H9 (cell line): ENCODE measurements around the gene SPDL1. TPM values are rescaled to one million over a fixed set of nuclear protein-coding genes. Genes with fewer than 3 reads are reported as not detected.

Source experiments
- DNase-seq: peaks from one replicate; pipeline ENCODE4 v3.0.0-alpha.2; 2017
- H2AFZ ChIP-seq: one replicate; pipeline ENCODE4 v1.6.1; 2013; ENCODE audit warnings: mild to moderate bottlenecking, low read length, control low read depth, moderate library complexity
- H2AK5ac ChIP-seq: 2 replicates; pipeline ENCODE4 v1.6.1; 2013; ENCODE audit warnings: low read length, control low read depth, mixed read lengths; ENCODE audit not compliant: insufficient read length
- H2BK120ac ChIP-seq: one replicate; pipeline ENCODE4 v1.6.1; 2013; ENCODE audit warnings: low read depth, mild to moderate bottlenecking, low read length, control low read depth, inconsistent platforms; ENCODE audit not compliant: poor library complexity, severe bottlenecking
- H2BK12ac ChIP-seq: 2 replicates; pipeline ENCODE4 v1.6.1; 2013; ENCODE audit warnings: low read length, control low read depth, mixed read lengths, low read depth; ENCODE audit not compliant: insufficient read length
- H2BK15ac ChIP-seq: 2 replicates; pipeline ENCODE4 v1.6.1; 2013; ENCODE audit warnings: low read depth, low read length, control low read depth
- H2BK20ac ChIP-seq: one replicate; pipeline ENCODE4 v1.6.1; 2013; ENCODE audit warnings: low read depth, mild to moderate bottlenecking, low read length, control low read depth, inconsistent platforms; ENCODE audit not compliant: poor library complexity, severe bottlenecking
- H2BK5ac ChIP-seq: 2 replicates; pipeline ENCODE4 v1.6.1; 2013; ENCODE audit warnings: low read length, control low read depth, mixed read lengths; ENCODE audit not compliant: insufficient read length
- H3K14ac ChIP-seq: 2 replicates; pipeline ENCODE4 v1.6.1; 2013; ENCODE audit warnings: low read length, control low read depth; ENCODE audit not compliant: insufficient read depth
- H3K18ac ChIP-seq: 2 replicates; pipeline ENCODE4 v1.6.1; 2013; ENCODE audit warnings: low read depth, mild to moderate bottlenecking, mixed read lengths, low read length, control low read depth; ENCODE audit not compliant: insufficient read length
- H3K23ac ChIP-seq: 2 replicates; pipeline ENCODE4 v1.6.1; 2013; ENCODE audit warnings: low read length, control low read depth, mixed read lengths, low read depth; ENCODE audit not compliant: insufficient read length
- H3K23me2 ChIP-seq: 2 replicates; pipeline ENCODE4 v1.6.1; 2013; ENCODE audit warnings: low read depth, mild to moderate bottlenecking, mixed read lengths, low read length, control low read depth; ENCODE audit not compliant: insufficient read length, poor library complexity, severe bottlenecking
- H3K27ac ChIP-seq: 2 replicates; pipeline ENCODE4 v1.5.1; 2013; ENCODE audit warnings: low read length, control low read depth, mixed read lengths, low read depth; ENCODE audit not compliant: insufficient read length
- H3K27me3 ChIP-seq: 2 replicates; pipeline ENCODE4 v1.6.1; 2013; ENCODE audit warnings: low read length, control low read depth, inconsistent platforms; ENCODE audit not compliant: insufficient read depth
- H3K4ac ChIP-seq: 2 replicates; pipeline ENCODE4 v1.6.1; 2013; ENCODE audit warnings: low read depth, mild to moderate bottlenecking, control low read depth, inconsistent platforms, low read length, moderate library complexity
- H3K4me1 ChIP-seq: 2 replicates; pipeline ENCODE4 v1.6.1; 2013; ENCODE audit warnings: low read length, control low read depth, inconsistent platforms; ENCODE audit not compliant: insufficient read depth
- H3K4me2 ChIP-seq: 2 replicates; pipeline ENCODE4 v1.6.1; 2013; ENCODE audit warnings: low read length, control low read depth, mixed read lengths; ENCODE audit not compliant: insufficient read length, insufficient read depth
- H3K56ac ChIP-seq: 2 replicates; pipeline ENCODE4 v1.6.1; 2013; ENCODE audit warnings: low read depth, mild to moderate bottlenecking, mixed read lengths, low read length, control low read depth; ENCODE audit not compliant: insufficient read length
- H3K79me1 ChIP-seq: 2 replicates; pipeline ENCODE4 v1.6.1; 2013; ENCODE audit warnings: low read depth, mild to moderate bottlenecking, moderate library complexity, low read length, control low read depth, inconsistent platforms; ENCODE audit not compliant: insufficient read depth, poor library complexity, severe bottlenecking
- H3K79me2 ChIP-seq: 2 replicates; pipeline ENCODE4 v1.6.1; 2013; ENCODE audit warnings: low read length, control low read depth, inconsistent platforms; ENCODE audit not compliant: insufficient read depth
- H3K9ac ChIP-seq: 2 replicates; pipeline ENCODE4 v1.6.1; 2013; ENCODE audit warnings: low read length, control low read depth, mixed read lengths; ENCODE audit not compliant: insufficient read length; ENCODE audit errors: extremely low read depth
- H3K9me3 ChIP-seq: one replicate; pipeline ENCODE4 v1.6.1; 2013; ENCODE audit warnings: low read depth, low read length, inconsistent platforms; ENCODE audit not compliant: control insufficient read depth
- H3T11ph ChIP-seq: one replicate; pipeline ENCODE4 v1.6.1; 2013; ENCODE audit warnings: mild to moderate bottlenecking, low read length, control low read depth, inconsistent platforms
- H4K20me1 ChIP-seq: one replicate; pipeline ENCODE4 v1.6.1; 2013; ENCODE audit not compliant: control insufficient read depth, insufficient read length, insufficient read depth
- H4K5ac ChIP-seq: 2 replicates; pipeline ENCODE4 v1.6.1; 2013; ENCODE audit warnings: low read depth, mild to moderate bottlenecking, mixed read lengths, low read length, control low read depth; ENCODE audit not compliant: insufficient read length
- H4K8ac ChIP-seq: replicated peaks from 2 replicates; pipeline ENCODE4 v1.6.1; 2013; ENCODE audit warnings: low read length, control low read depth, mixed read lengths, low read depth; ENCODE audit not compliant: insufficient read length
- H4K91ac ChIP-seq: 2 replicates; pipeline ENCODE4 v1.6.1; 2013; ENCODE audit warnings: low read depth, mild to moderate bottlenecking, moderate library complexity, mixed read lengths, low read length, control low read depth; ENCODE audit not compliant: insufficient read length
- H3K27ac Mint-ChIP-seq, 3 experiments: 2 replicates in 2 of 3; 3 replicates in 1 of 3; pipeline ENCODE4 v1.8.0; 2020 to 2021; ENCODE audit warnings: mixed read lengths in 3 of 3, mild to moderate bottlenecking in 1 of 3, moderate library complexity in 1 of 3
- H3K27me3 Mint-ChIP-seq: 2 replicates; pipeline ENCODE4 v1.8.0; 2021; ENCODE audit warnings: low read depth, mild to moderate bottlenecking, moderate library complexity, mixed read lengths
- H3K36me3 Mint-ChIP-seq, 3 experiments: 2 replicates in 2 of 3; 3 replicates in 1 of 3; pipeline ENCODE4 v1.8.0; 2020 to 2021; ENCODE audit warnings: low read depth in 3 of 3, mixed read lengths in 3 of 3; ENCODE audit not compliant: insufficient read depth in 1 of 3
- H3K4me1 Mint-ChIP-seq, 2 experiments: 2 replicates each; pipeline ENCODE4 v1.8.0; 2020; ENCODE audit warnings: mixed read lengths in 2 of 2
- H3K4me3 Mint-ChIP-seq, 2 experiments: 2 replicates in 1 of 2; 3 replicates in 1 of 2; pipeline ENCODE4 v1.8.0; 2020 to 2021; ENCODE audit warnings: mild to moderate bottlenecking in 2 of 2, mixed read lengths in 2 of 2, moderate library complexity in 1 of 2
- H3K9me3 Mint-ChIP-seq, 2 experiments: 2 replicates in 1 of 2; 3 replicates in 1 of 2; pipeline ENCODE4 v1.8.0; 2020; ENCODE audit warnings: mild to moderate bottlenecking in 2 of 2, mixed read lengths in 2 of 2, moderate library complexity in 1 of 2
- CTCF ChIP-seq: fragments of 200-600 bp; sonication (generic); conservative IDR thresholded peaks from 3 replicates; pipeline ENCODE4 v1.8.0; 2021; ENCODE audit warnings: antibody characterized with exemption, mild to moderate bottlenecking
- WGBS: extraction: QIAGEN DNeasy Blood & Tissue Kit; methylation state at CpG from one replicate; pipeline ENCODE4 v1.1.7; 2013; ENCODE audit warnings: missing lambda C conversion rate, low lambda C conversion rate, mixed read lengths; ENCODE audit not compliant: insufficient read length; ENCODE audit errors: extremely low coverage; 5-methylcytosine and 5-hydroxymethylcytosine counted together
- total RNA-seq: library from RNA; stranded (reverse); gene quantifications from 2 replicates; pipeline ENCODE4 v1.2.1, GENCODE V29; 2021

Gene SPDL1
- total RNA-seq, 1 experiment from 2014 or later = 49.4 TPM

- Histone ChIP-seq H4K8ac (no peak overlapping the region), H2AFZ (no peak overlapping the region), H3K18ac (no peak overlapping the region), H3K4me1 (no peaks in the 10 kb centered on the region), H3K4ac (no peak overlapping the region), H3K9ac (no peak overlapping the region), H2BK12ac (no peak overlapping the region), H4K5ac (no peak overlapping the region), H3K79me2 (no peaks in the 10 kb centered on the region), H3T11ph (no peak overlapping the region), H3K9me3 (no peaks in the 10 kb centered on the region), H2BK120ac (no peak overlapping the region), H4K91ac (no peak overlapping the region), H3K56ac (no peak overlapping the region), H3K27me3 (no peaks in the 10 kb centered on the region), H3K23ac (no peak overlapping the region), H3K23me2 (no peaks in the 10 kb centered on the region), H2BK20ac (no peak overlapping the region), H2BK15ac (no peak overlapping the region), H3K27ac (no peak overlapping the region), H3K79me1 (no peaks in the 10 kb centered on the region), H3K14ac (no peak overlapping the region), H4K20me1 (no peaks in the 10 kb centered on the region), H2AK5ac (no peak overlapping the region), H2BK5ac (no peak overlapping the region), H3K4me2 (no peak overlapping the region)
- TF ChIP-seq CTCF = no peak
- no peaks in the 10 kb centered on the region for H3K36me3 Mint-ChIP-seq
- DNase-seq = no peak
- peaks cover 1% of the 10 kb centered on the region; the same call in 1 of the 2 replicates for H3K27me3 Mint-ChIP-seq
- no peaks in the 10 kb centered on the region for H3K4me1 Mint-ChIP-seq
- H3K4me3 Mint-ChIP-seq = no peak overlapping the region
- WGBS = no CpG with 5 or more reads among the region's 3 CpGs
- no peak overlapping the region for H3K27ac Mint-ChIP-seq
- peaks cover 0 to 5% of the 10 kb centered on the region in 2 experiments; a peak in 1 of 5 replicates for H3K9me3 Mint-ChIP-seq
Measured at GRCh38 chr5:169627551-169627950, 44.0 kb downstream of the SPDL1 start.
